HG03135 (cell line): ENCODE data around the gene C6orf141.
"Not testable (repeated sequence)": the region's sequence is repeated elsewhere in the genome, so short reads cannot be mapped to it uniquely, and the experiment has no call there.

Experiments
- ATAC-seq: cut with Tn5 transposase; IDR thresholded peaks from one replicate; pipeline ENCODE4 v1.9.1; 2021; ENCODE audit warnings: mild to moderate bottlenecking, moderate library complexity; ENCODE audit not compliant: unreplicated experiment

Gene C6orf141

GRCh38 chr6:49570474-49571079 lies 20.1 kb downstream of the C6orf141 start:
- ATAC-seq: no peak

GRCh38 chr6:49576618-49577017 lies 26.1 kb downstream of the C6orf141 start:
- no peak for ATAC-seq

GRCh38 chr6:49579649-49580048 lies 29.2 kb downstream of the C6orf141 start:
- ATAC-seq: no peak

- ATAC-seq: no peak
Observed at GRCh38 chr6:49582529-49582928, 32.1 kb downstream of the C6orf141 start.

- not testable (repeated sequence) for ATAC-seq
Observed at GRCh38 chr6:49587262-49587661, 36.8 kb downstream of the C6orf141 start.
